GM23248 (cell line): Measurements from ENCODE around the gene KAT2A. TPM values are rescaled to one million over a fixed set of nuclear protein-coding genes. Genes with fewer than 3 reads are reported as not detected.

ENCODE experiments used
- DNase-seq: peaks from one replicate; pipeline ENCODE4 v3.0.0-alpha.2; 2015
- H2AFZ ChIP-seq: fragments of 200-600 bp; sonication (generic); 2 replicates; pipeline ENCODE4 v1.6.1; 2016; ENCODE audit warnings: antibody characterized with exemption
- H3F3A ChIP-seq: fragments of 200-600 bp; sonication (generic); 2 replicates; pipeline ENCODE4 v1.6.1; 2016; ENCODE audit warnings: mild to moderate bottlenecking, antibody characterized with exemption, mixed run types; ENCODE audit not compliant: insufficient read depth
- H3K27ac ChIP-seq: fragments of 200-600 bp; sonication (generic); 2 replicates; pipeline ENCODE4 v1.5.1; 2016; ENCODE audit warnings: mild to moderate bottlenecking
- H3K27me3 ChIP-seq: fragments of 200-600 bp; sonication (generic); replicated peaks from 2 replicates; pipeline ENCODE4 v1.6.1; 2016; ENCODE audit warnings: mild to moderate bottlenecking; ENCODE audit not compliant: insufficient read depth
- H3K36me3 ChIP-seq: fragments of 200-600 bp; sonication (generic); 2 replicates; pipeline ENCODE4 v1.6.1; 2016; ENCODE audit warnings: low read depth, mild to moderate bottlenecking
- H3K4me1 ChIP-seq: fragments of 200-600 bp; sonication (generic); 2 replicates; pipeline ENCODE4 v1.6.1; 2016; ENCODE audit warnings: mild to moderate bottlenecking; ENCODE audit not compliant: insufficient read depth
- H3K4me2 ChIP-seq: fragments of 200-600 bp; sonication (generic); one replicate; pipeline ENCODE4 v1.6.1; 2016; ENCODE audit warnings: mild to moderate bottlenecking; ENCODE audit not compliant: unreplicated experiment
- H3K4me3 ChIP-seq: fragments of 200-600 bp; sonication (generic); 2 replicates; pipeline ENCODE4 v1.5.1; 2016; ENCODE audit warnings: mild to moderate bottlenecking
- H3K79me2 ChIP-seq: fragments of 200-600 bp; sonication (generic); 2 replicates; pipeline ENCODE4 v1.6.1; 2016; ENCODE audit warnings: mild to moderate bottlenecking; ENCODE audit not compliant: insufficient read depth
- H3K9ac ChIP-seq: fragments of 200-600 bp; sonication (generic); 2 replicates; pipeline ENCODE4 v1.6.1; 2016; ENCODE audit warnings: mild to moderate bottlenecking
- H3K9me2 ChIP-seq: fragments of 200-600 bp; sonication (generic); 2 replicates; pipeline ENCODE4 v1.6.1; 2016; ENCODE audit warnings: mixed run types, mild to moderate bottlenecking, moderate library complexity; ENCODE audit not compliant: insufficient read depth
- H3K9me3 ChIP-seq: fragments of 200-600 bp; sonication (generic); one replicate; pipeline ENCODE4 v1.6.1; 2017; ENCODE audit warnings: low read depth
- H4K20me1 ChIP-seq: fragments of 200-600 bp; sonication (generic); 2 replicates; pipeline ENCODE4 v1.6.0; 2016; ENCODE audit not compliant: insufficient read depth
- EZH2 ChIP-seq: fragments of 200-600 bp; sonication (generic); IDR thresholded peaks from 2 replicates; pipeline ENCODE4 v1.6.1; 2018; ENCODE audit warnings: antibody characterized with exemption, mild to moderate bottlenecking; ENCODE audit not compliant: insufficient read depth, poor library complexity, severe bottlenecking
- EZH2phosphoT487 ChIP-seq: fragments of 200-600 bp; sonication (generic); IDR thresholded peaks from 2 replicates; pipeline ENCODE4 v1.6.1; 2018; ENCODE audit warnings: antibody characterized with exemption, moderate library complexity, mild to moderate bottlenecking, low read depth; ENCODE audit not compliant: insufficient read depth
- WGBS, 2 experiments: methylation state at CpG; one replicate each; pipeline ENCODE4 v1.1.6; 2015 to 2017; ENCODE audit warnings: low lambda C conversion rate in 2 of 2, low coverage in 1 of 2; ENCODE audit errors: missing lambda C conversion rate in 2 of 2; 5-methylcytosine and 5-hydroxymethylcytosine counted together
- in situ Hi-C: fragments of 300-500 bp; cut with MboI; formaldehyde crosslinking; loops from 2 replicates; pipeline ENCODE4 v1.15.0; 2020
- polyA plus RNA-seq: library from polyadenylated mRNA; unstranded; fragments of >200 nt; fragmentation: Nextera tagmentation; extraction: Ambion mirVana; gene quantifications from 2 replicates; pipeline ENCODE4 v1.2.1, GENCODE V29; 2016
- total RNA-seq: library from RNA; depleted of rRNA; stranded (reverse); fragments of >200 nt; shearing (Covaris generic); gene quantifications from 2 replicates; pipeline ENCODE4 v1.2.3, GENCODE V29; 2014

The KAT2A gene
- total and polyA plus RNA-seq, 2 experiments from 2014 or later: 7.2 to 13.9 TPM

GRCh38 chr17:42165751-42166150, 44.6 kb upstream of the KAT2A start:
- Histone ChIP-seq H3K4me2 (no peak overlapping the region), H3K27me3 (no peaks in the 10 kb centered on the region), H4K20me1 (no peaks in the 10 kb centered on the region), H3K36me3 (no peaks in the 10 kb centered on the region), H3K4me1 (no peaks in the 10 kb centered on the region), H2AFZ (no peak overlapping the region), H3K9ac (no peak overlapping the region), H3K79me2 (no peaks in the 10 kb centered on the region), H3K9me3 (no peaks in the 10 kb centered on the region), H3K27ac (no peak overlapping the region), H3K9me2 (no peaks in the 10 kb centered on the region), H3K4me3 (no peak overlapping the region), H3F3A (no peaks in the 10 kb centered on the region)
- TF ChIP-seq EZH2phosphoT487: no peak
- TF ChIP-seq EZH2: no peak
- WGBS, 2 experiments: 75 to 84% methylated on average over 5 to 6 of the region's 6 CpGs
- in situ Hi-C loops: no loop called here
- no peak for DNase-seq

- Histone ChIP-seq H3K4me1 (no peaks in the 10 kb centered on the region), H3K9me3 (no peaks in the 10 kb centered on the region), H3F3A (no peaks in the 10 kb centered on the region), H3K9me2 (no peaks in the 10 kb centered on the region), H3K36me3 (no peaks in the 10 kb centered on the region), H4K20me1 (no peaks in the 10 kb centered on the region), H3K4me3 (no peak overlapping the region), H3K27me3 (no peaks in the 10 kb centered on the region), H3K9ac (no peak overlapping the region), H2AFZ (no peak overlapping the region), H3K79me2 (no peaks in the 10 kb centered on the region), H3K27ac (no peak overlapping the region), H3K4me2 (no peak overlapping the region)
- no peak for DNase-seq
- no peak for TF ChIP-seq EZH2phosphoT487
- no peak for TF ChIP-seq EZH2
- WGBS, 2 experiments: 44 to 46% methylated on average over 19 to 22 of the region's 22 CpGs
- in situ Hi-C loops: no loop called here
These were observed 42.7 kb upstream of the KAT2A start for GRCh38 chr17:42163696-42164407.

GRCh38 chr17:42163113-42163512, 41.9 kb upstream of the KAT2A start:
- Histone ChIP-seq H3K4me3 (no peak overlapping the region), H3K9me3 (no peaks in the 10 kb centered on the region), H3F3A (no peaks in the 10 kb centered on the region), H3K9ac (no peak overlapping the region), H2AFZ (no peak overlapping the region), H3K9me2 (no peaks in the 10 kb centered on the region), H3K27me3 (no peaks in the 10 kb centered on the region), H3K4me1 (no peaks in the 10 kb centered on the region), H3K27ac (no peak overlapping the region), H3K36me3 (no peaks in the 10 kb centered on the region), H3K4me2 (no peak overlapping the region), H4K20me1 (no peaks in the 10 kb centered on the region), H3K79me2 (no peaks in the 10 kb centered on the region)
- in situ Hi-C loops: no loop called here
- DNase-seq: no peak
- 35 to 52% methylated on average over 4 to 8 of the region's 8 CpGs for WGBS, 2 experiments
- TF ChIP-seq EZH2phosphoT487 (no peak), EZH2 (no peak)

- H2AFZ ChIP-seq: no peak overlapping the region
- H3K9me2 ChIP-seq: no peaks in the 10 kb centered on the region
- H3K27ac ChIP-seq: no peak overlapping the region
- no peak overlapping the region for H3K4me3 ChIP-seq
- H3K79me2 ChIP-seq: no peaks in the 10 kb centered on the region
- H3K4me2 ChIP-seq: no peak overlapping the region
- TF ChIP-seq EZH2 (no peak), EZH2phosphoT487 (no peak)
- H3K9ac ChIP-seq: no peak overlapping the region
- H3K4me1 ChIP-seq: no peaks in the 10 kb centered on the region
- 84 to 86% methylated on average over 7 of the region's 7 CpGs for WGBS, 2 experiments
- no peaks in the 10 kb centered on the region for H3K36me3 ChIP-seq
- H4K20me1 ChIP-seq: no peaks in the 10 kb centered on the region
- no peaks in the 10 kb centered on the region for H3F3A ChIP-seq
- no peaks in the 10 kb centered on the region for H3K27me3 ChIP-seq
- in situ Hi-C loops: no loop called here
- no peaks in the 10 kb centered on the region for H3K9me3 ChIP-seq
- no peak for DNase-seq
These were observed 39.4 kb upstream of the KAT2A start for GRCh38 chr17:42160531-42160910.
